EH (cell line): ENCODE measurements around the gene LENG8.

ENCODE experiments used
- DNase-seq: peaks from one replicate; pipeline ENCODE4 v3.0.0-alpha.2; 2015; ENCODE audit warnings: low read depth

LENG8 gene

DNA sequence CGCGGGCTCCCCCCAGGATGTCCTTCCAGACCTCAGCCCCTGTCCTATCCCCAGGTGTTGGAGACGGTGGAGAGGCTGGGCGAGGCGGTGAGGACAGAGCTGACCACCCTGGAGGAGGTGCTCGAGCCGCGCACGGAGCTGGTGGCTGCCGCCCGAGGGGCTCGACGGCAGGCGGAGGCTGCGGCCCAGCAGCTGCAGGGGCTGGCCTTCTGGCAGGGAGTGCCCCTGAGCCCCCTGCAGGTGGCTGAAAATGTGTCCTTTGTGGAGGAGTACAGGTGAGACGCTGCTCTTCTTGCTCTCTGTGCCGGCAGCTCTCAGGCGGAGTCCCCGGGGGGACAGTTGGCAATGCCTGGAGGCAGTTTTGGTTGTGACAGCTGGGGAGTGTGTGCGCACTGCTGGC lies 26.9 kb upstream of the LENG8 start:
- DNase-seq, result no peak

DNA sequence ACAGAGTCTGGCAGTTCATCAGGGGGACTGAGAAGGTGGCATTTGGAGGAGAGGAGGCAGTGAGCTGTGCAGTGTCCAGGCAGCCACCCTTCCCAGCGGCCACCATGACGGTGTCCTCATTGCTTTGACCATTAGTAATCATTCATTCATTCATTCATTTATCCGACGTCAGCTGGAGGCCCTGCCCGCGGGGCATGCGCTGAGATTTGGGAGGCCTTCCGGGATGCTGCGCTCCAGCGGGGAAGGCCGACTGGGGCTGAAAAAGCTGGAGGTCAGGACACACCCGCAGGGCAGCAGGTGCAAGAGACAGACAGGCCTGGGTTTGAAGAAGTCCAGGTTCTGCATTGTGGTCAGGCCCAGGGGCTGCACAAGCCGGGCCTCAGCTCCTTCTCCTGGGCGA lies 24.8 kb upstream of the LENG8 start:
- no peak for DNase-seq

DNA sequence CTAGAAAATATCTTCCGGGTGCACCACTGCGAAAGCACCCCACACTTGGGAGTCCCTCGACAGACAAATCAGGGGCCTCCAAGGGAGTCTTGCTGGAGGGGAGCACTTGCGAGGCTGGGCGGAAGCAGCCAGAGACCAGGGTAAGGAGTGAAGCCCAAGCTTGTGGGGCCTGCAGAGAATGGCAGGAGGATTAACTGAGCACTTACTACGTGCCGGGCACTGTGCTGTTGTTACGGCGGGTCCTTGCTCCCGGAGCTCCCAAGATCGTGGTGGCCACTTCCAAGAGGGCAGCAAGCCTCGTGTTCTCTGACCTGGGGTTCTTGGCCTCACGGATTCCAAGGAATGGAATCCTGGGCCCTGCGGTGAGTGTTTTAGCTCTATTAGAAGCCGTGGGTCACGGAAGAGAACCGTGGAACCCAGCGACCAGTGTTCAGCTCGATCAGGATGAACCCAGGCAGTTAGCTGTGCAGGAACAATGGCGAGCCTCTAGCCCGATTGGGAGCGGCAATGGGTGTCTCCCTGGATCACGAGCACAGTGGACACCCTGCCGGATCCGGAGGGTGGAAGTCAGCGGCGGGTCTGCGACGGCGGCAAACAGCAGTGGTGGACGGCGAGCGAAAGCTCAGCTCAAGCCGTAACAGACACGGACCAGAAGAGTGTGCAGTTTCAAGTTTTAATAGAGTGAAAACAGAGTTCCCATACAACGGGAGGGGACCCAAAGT lies 24.2 kb upstream of the LENG8 start:
- no peak for DNase-seq

DNA sequence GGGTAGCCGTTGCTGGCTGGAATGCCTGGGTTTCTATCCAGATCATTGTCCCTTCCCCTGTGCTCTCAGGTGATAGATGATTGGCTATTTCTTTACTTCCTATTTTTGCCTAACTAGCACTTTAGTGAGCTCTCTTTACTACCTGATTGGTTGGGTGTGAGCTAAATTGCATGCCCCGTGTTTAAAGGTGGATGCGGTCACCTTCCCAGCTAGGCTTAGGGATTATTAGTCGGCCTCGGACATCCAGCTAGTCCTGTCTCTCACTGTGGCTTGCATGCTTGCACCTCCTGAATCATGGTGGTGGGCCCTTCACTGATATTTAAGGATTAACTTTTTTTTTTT lies 23.6 kb upstream of the LENG8 start:
- DNase-seq, result no peak

GRCh38 chr19:54426291-54426931 lies 22.6 kb upstream of the LENG8 start:
- DNase-seq, result no peak

GRCh38 chr19:54427586-54427985 lies 21.4 kb upstream of the LENG8 start:
- DNase-seq, result no peak

DNA sequence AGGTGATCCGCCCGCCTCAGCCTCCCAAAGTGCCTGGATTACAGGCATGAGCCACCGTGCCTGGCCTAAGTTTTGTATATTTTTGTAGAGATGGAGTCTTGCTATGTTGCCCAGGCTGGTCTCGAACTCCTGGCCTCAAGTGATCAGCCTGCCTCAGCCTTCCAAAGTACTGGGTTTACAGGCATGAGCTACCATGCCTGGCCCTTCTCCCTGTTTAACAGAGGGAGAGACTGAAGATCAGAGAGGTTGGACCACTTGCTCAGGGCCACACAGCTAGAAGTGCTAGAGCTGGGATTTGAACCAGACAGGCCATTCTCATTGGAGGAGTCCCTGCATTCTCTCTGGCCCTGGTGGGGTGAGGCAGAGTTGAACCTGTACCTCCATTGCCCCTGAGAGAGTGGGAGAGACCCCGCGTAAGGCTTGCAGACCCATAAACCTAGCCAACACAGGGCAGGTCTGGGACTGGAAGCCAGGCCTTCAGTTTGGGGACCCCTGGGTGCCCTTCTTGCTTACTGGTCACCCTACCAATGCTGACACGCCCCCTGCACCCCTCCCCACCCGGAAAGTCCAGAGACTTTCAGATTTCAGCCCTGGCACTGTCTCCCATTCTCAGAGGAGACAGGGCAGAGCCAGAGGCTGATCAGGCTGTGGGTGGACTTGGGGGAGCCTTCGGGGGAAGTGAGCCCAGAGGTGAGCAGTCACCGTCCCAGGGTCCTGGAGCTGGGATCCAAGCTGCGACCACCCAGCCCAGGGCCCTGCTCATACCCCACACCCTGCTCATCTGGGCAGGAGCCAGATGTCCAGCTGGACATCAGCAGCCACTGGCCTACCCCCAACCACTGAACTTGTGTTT lies 20.4 kb upstream of the LENG8 start:
- no peak for DNase-seq

DNA sequence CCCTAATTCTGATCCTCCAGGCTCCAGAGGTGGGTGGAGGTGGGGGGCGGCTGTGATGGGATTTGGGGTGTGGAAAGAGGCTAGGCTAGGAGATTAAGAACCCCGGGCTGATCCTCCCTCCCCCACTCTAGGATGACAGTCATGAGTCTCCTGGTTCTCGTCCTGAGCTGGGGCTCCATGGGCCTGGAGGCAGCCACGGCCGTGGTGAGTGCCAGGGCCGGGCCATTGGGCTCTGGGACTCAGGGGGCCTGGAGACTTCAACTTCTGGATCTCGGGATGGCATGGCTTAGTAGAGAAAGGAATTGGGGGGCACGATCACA lies 19.9 kb upstream of the LENG8 start:
- no peak for DNase-seq

DNA sequence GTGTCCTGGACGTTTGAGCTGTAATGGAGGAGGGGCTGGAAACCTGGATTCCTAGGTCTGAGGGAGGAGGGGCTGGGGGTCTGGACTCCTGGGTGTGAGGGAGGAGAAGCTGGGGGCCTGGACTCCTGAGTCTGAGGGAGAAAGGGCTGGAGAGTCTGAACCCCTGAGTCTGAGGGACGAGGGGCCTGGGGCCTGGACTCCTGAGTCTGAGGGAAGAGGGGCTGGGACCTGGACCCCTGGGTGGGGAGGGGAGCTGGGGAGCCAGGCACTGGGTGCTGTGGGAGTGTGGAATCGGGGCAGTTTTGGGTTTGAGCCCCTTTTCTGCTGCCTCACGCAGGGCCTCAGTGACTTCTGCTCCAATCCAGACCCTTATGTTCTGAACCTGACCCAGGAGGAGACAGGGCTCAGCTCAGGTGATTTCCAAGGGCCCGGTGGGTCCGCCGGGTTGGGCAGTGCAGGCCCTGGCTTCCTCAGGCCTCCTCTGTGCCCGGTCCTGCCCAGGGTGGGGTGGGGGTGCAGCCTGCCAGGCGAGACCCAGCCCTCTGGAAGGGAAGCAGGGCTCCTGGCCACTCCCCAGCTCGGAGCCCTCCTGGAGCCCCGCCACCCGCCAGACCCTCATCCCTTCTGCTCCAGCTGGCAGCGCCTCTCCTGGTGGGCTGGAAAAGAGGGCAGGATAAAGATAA lies 19.3 kb upstream of the LENG8 start:
- no peak for DNase-seq

DNA sequence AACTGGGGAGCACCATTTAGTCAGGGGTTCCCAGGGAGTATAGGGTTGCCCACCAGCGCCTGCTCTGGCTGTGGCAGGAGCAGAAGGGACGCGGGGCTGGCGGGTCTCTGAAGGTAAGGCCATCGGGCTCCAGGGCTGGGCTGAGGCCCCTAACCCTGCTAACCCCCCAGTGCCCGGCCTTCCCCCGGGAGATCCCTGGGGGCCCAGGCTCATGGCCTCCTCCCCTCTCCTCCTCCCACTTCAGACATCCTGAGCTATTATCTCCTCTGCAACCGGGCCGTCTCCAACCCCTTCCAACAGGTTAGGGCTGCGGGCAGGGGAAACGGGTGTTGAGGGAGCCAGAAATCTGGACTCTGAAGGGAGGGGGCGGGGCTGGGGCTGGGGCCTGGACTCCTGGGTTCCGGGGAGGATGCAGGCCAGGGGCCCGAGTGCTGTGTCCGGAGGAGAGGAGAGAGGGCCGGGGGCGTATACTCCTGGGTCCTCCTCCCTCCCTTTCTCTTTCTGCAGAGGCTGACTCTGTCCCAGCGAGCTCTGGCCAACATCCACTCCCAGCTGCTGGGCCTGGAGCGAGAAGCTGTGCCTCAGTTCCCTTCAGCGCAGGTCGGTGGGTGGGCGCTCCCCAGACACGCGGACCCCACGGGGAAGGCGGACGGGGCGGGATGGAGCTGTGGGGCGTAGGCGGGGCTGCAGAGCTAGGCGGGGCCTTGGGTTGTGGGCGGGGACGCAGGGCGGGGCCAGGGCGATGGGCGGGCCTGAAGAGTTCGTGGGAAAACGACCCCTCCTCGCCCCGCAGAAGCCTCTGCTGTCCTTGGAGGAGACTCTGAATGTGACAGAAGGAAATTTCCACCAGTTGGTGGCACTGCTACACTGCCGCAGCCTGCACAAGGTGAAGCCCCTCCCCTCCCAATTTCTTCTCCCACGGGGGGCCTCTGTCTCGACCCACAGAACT lies 18.4 kb upstream of the LENG8 start:
- peak; percentile 46 for DNase-seq

DNA sequence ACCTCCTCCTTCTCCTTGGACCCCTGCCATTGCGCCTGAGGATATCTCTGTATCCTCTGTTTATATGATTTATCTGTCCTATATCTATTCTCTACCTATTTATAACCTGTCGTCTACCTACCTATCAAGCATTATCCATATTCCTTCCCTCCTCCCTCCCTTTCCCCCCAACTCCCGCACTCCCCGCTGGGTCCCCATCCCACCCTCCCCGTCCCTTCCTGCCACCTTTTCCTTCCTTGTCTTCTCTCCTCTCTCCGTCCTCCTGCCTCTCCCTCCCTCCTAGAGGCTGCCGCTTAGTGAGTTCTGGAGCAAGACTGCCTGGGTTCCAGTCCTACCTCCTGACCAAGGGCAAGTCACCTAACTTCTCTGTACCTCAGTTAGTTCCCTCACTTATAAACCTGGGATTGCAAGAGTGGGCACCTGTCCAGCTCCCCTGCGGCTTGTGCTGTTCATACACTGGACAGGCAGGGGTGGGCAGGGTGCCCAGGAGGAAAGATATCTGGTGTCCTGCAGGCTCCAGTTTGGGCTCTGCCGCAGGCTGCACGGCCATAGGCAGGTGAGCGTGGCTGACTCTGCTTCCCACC lies 17.7 kb upstream of the LENG8 start:
- DNase-seq, result peak; percentile 22

DNA sequence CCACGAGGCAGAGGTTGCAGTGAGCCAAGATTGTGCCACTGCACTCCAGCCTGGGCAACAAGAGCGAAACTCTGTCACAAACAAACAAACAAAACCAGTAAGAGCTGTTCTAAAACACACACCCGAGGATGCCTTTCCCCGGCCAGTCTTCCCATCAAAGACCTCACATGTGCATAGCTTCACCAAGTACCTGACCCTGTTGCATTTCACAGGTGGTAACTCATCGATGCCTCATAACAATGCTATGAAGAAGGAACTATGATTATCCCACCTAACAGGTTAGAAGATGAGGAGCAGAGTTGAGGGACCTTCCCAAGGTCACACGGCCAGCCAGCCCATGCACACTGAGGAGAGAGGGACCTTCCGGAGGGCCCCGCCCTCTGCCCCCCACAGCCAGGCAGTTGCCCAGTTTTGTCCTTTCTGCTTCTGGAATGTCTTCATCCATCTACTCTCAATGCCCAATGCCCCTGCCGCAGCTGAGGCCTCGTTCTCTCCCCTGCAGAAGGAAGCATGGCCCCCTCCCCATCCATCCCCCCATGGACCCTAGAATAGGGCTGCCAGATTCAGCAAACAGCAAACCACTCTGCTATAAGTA lies 16.8 kb upstream of the LENG8 start:
- DNase-seq, result no peak

DNA sequence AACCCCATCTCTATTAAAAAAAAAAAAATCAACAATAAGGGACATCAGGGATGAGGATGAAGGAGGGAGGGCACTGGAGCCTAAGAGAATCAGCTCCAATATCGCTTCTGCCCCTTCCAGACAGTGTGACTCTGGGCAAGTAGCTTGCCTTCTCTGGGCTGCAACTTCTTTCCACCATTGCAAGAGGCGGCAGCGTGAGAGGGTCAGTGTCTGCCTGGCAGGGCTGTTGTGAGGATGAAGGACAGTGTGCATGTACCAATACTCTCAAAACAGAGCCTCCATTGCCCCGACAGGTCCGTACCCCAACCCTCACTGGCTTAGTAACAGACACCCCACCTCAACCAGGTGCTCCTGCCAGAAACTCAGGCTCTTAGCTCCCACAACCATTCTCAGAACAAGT lies 15.3 kb upstream of the LENG8 start:
- no peak for DNase-seq

GRCh38 chr19:54434112-54434872 lies 14.7 kb upstream of the LENG8 start:
- no peak for DNase-seq

- DNase-seq, result no peak
Measured at GRCh38 chr19:54434873-54435214, 14.2 kb upstream of the LENG8 start.

DNA sequence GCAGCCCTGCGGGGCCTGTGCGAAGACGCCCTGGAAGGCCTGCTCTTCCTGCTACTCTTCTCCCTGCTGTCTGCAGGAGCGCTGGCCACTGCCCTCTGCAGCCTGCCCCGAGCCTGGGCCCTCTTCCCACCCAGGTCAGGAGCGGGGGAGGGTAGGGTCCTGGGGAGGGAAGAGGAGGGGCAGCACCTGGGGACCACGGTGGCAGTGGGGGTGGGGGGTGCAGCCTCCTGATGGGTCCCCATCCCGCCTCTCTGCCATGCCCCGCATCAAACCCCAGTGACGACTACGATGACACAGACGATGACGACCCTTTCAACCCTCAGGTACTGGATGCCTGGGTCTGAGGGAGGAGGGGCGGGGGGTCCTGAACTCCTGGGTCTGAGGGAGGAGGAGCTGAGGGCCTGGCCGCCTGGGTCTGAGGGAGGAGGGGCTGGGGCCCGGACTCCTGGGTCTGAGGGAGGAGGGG lies 13.4 kb upstream of the LENG8 start:
- no peak for DNase-seq

DNA sequence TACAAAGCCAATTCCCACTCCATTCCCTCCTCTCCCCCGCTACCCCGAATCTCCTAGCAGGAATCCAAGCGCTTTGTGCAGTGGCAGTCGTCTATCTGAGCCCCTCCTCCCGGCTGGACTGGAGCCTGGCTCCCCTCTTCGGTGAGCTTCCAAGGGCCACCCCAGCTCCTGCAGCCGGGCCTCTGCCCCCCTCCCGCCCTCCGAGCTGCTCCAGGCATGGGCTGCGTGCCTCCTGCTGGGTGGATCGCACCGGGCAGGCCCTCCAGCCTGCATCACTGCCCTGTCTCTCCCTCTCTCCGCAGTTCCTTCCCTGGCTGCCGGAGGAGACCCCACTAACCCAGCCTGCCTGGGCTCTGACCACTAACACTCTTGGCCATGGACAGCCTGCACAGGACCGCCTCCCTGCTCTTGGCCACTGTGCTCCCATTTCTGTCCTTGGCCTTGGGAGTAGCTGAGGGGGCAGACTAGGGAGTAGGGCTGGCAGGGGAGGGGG lies 12.9 kb upstream of the LENG8 start:
- DNase-seq, result no peak

GRCh38 chr19:54436628-54437252 lies 12.3 kb upstream of the LENG8 start:
- DNase-seq, result no peak

- DNase-seq, result peak; percentile 35
Measured at GRCh38 chr19:54439174-54439851, 9.7 kb upstream of the LENG8 start.
